Stimulated activated CD8-positive, alpha-beta memory T cell treated with anti-CD3 and anti-CD28 coated beads, Interleukin-7, amount 100 ng/mL, for 4 hours (primary cell): Measurements from ENCODE around the gene SLIT3.

Experiments used
- DNase-seq, 2 donors: peaks; one replicate each; pipeline ENCODE4 v3.0.0-alpha.2; 2020; ENCODE audit warnings: low read depth in 2 of 2

Gene SLIT3

GRCh38 chr5:169104937-169105494 lies 195.9 kb downstream of the SLIT3 start:
- DNase-seq: no peak

GRCh38 chr5:169103586-169104181 lies 197.3 kb downstream of the SLIT3 start:
- DNase-seq: no peak

GRCh38 chr5:169101966-169102365 lies 199.0 kb downstream of the SLIT3 start:
- no peak for DNase-seq

DNA sequence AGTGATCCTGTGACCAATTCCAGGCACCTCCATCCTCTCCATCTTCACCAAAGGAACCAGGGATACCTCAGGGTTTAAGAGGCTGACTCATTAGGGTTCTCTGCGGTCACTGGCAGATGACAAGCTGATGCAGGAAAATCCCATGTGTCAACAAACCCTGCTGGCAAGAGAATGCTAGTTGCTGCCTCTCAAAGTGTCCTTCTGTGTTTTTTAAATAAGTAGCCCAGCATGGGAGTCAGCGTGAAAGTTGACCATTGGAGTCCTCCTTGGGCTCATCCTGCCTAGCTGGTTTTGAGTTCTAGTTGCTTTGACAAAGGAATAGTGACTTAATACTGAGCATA lies 200.2 kb downstream of the SLIT3 start:
- DNase-seq: no peak

- no peak for DNase-seq
Measured at GRCh38 chr5:169099801-169100734, 200.9 kb downstream of the SLIT3 start.

- DNase-seq: no peak
Measured at GRCh38 chr5:169098331-169099121, 202.4 kb downstream of the SLIT3 start.

DNA sequence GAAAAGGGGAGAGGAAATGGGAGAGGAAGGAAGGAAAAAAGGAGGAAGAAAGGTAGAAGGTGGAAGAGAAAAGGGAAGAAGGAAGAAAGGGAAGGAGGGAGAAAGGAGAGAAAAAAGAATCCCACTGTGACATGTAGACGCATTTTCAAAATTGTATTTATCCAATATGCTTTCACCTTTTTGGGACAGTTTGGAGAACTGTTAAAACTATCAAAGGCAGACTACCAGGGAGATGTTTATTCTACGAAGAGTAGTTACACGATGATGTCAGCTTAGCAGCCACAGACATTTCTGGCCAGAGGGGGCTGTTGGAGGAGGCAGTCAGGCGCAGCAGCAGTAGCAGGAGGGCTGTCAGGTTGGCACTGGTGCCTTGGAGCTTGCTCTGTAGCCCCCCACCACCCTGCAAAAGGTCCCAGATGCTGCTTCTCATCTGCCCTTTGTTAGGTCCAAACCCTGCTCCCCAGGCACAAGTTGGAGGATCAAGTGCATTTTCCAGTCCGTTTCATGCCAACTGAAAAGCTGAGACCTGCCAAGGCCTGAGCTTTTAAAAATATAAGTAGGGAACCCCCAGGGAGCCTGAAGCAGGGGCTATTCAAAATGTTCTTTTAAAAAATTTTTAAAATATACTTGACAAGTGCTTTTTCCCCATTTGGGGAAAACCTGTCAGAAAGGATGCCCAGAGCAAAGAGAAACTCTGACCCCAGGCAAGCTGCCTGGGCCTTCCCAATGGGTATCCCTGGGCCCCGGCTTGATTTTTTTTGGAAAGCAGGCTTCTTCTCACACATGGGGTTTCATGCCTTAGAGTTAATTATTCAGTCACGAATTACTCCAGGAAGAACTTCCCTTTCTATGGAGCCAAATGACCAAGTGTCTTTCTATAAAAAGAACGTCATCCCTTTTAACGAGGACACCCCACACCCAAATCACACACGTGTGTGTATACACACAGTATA lies 203.3 kb downstream of the SLIT3 start:
- no peak for DNase-seq

DNA sequence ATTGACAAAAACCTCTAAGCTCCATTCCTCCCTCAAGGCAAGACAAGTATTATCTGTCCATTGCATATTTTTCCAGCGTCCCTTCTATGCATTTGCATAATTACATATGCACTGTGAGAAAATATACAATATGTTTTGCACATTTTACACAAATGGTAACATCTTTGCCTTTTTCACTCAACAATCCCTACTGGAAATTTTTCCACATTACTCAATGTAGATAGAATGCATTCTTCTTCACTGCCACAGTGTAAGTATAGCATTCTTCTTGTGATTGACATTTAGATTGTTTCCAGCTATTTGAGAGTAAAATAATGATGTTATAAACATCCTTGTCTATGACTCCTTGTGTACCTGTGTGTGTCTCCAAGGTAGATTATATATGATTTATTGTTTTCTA lies 205.0 kb downstream of the SLIT3 start:
- DNase-seq: no peak

DNA sequence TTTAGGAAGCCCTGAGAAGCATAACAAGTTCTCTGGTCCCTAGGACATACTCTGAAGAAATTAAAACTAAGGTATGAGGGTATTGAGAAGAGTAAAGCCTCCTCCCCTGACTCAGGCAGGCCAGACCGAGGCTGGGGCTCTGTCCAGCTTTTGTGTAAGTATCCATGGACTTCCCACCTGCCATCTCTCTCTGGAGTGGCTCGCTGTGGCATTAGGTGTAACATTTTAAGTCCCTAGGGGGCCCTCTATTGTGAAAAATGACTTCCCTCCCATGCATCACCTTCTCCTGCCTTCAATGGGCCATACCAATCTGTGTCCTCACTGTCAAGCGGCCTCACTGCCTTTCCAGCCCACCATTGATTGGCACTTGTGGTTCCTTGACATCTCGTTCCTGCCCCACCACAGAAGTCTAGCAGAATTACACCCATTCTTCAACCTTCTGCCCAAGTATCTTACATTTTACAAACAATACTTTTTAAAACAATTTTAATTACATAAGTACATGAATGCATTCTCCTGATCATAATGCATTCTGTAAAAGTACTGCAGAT lies 205.5 kb downstream of the SLIT3 start:
- no peak for DNase-seq

DNA sequence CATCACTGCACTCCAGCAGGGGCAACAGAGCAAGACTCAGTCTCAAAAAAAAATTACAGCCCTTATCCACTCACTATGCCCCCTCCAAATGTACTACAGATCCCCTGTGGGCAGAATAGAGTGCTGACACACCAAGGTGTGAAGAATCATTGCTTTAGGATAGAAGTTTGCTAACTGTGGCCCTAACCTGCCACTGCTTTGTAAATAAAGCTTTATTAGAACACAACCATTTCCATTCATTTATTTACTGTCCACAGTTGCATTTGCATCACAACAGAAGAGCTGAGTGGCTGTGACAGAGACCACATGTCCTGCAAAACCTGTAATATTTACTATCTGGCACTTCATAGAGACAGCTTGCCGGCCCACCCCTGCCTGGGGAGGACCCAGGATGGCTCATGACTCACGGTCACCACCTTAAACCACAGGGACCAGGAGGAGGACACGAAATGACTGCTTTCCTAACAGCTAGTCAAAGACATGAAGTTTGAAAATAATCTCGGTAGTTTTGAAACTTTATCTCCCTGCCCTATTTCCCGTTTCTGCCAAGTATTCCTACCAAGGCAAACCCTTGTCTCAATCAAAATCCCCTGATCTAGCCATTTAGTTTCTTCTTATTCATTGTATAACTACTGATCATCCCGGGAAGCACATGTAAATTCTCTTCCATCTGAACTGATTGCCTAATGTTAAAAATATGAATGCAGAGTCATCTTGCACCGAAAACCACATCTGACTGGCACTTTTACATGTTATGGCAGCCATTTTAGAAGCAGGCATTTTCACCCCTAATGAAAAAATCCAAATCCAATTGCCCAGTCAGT lies 206.1 kb downstream of the SLIT3 start:
- no peak for DNase-seq

DNA sequence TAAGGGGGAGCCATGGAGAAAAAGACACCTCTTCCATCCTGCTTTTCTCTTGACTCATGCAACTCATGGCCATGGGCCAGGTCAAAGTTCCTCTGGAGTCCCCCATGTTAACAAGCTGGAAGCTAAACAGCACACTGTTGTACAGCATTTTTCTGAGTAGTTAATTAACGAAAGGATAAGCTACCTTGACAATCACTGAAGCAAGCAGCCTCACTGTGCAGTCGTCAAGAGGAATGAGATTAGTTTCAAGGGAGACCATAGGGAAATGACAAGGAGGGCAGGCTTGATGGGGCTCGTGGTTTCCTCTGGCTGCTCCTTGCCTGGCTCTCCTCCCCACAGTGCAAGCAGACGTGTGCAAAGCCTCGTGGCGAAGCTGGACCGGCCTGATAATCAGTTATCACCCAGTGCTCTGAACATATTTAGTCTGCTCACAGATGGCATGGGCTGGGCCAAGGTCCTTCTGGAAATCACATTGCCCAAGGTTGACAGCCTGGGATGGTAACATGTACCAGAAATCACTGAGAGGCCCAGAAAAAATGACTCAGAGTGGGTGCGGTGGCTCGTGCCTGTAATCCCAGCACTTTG lies 209.5 kb downstream of the SLIT3 start:
- DNase-seq: no peak

GRCh38 chr5:169089343-169089742 lies 211.6 kb downstream of the SLIT3 start:
- no peak for DNase-seq

- no peak for DNase-seq
Measured at GRCh38 chr5:169088028-169088725, 212.8 kb downstream of the SLIT3 start.

GRCh38 chr5:169085636-169086035 lies 215.3 kb downstream of the SLIT3 start:
- DNase-seq: no peak

GRCh38 chr5:169085212-169085611 lies 215.7 kb downstream of the SLIT3 start:
- no peak for DNase-seq

DNA sequence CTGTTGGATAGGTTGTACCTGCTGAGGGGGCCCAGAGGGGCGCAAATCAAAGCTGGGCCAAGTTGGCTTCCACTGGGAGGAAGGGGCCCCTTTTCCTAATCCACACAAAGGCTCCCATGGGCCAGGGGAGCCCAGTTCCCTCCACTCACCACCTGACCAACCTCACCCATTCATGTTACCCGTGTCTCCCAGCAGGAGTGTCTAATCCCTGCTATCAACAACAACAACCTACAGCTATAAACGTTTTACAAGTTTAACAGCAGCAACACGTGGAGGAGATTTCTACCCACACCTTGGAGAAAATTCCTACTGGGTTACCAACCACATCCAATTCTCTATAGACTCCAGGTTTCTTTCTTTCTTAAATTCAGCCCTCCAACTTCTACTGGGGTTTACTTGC lies 216.2 kb downstream of the SLIT3 start:
- DNase-seq: no peak

GRCh38 chr5:169083394-169084018 lies 217.4 kb downstream of the SLIT3 start:
- DNase-seq: no peak

GRCh38 chr5:169081000-169081724 lies 219.8 kb downstream of the SLIT3 start:
- no peak for DNase-seq
